C4-2B (cell line): ENCODE measurements around the gene NXPE4.

ENCODE experiments used
- ZFX ChIP-seq: fragments of 450-650 bp; IDR thresholded peaks from 2 replicates; pipeline ENCODE4 v1.6.1; 2017
- TF ChIP-seq, protein P1 (sequence below): fragments of 450-650 bp; conservative IDR thresholded peaks from 2 replicates; pipeline ENCODE4 v1.5.1; 2017; ENCODE audit warnings: mild to moderate bottlenecking

- TF ChIP-seq, protein P1, sequence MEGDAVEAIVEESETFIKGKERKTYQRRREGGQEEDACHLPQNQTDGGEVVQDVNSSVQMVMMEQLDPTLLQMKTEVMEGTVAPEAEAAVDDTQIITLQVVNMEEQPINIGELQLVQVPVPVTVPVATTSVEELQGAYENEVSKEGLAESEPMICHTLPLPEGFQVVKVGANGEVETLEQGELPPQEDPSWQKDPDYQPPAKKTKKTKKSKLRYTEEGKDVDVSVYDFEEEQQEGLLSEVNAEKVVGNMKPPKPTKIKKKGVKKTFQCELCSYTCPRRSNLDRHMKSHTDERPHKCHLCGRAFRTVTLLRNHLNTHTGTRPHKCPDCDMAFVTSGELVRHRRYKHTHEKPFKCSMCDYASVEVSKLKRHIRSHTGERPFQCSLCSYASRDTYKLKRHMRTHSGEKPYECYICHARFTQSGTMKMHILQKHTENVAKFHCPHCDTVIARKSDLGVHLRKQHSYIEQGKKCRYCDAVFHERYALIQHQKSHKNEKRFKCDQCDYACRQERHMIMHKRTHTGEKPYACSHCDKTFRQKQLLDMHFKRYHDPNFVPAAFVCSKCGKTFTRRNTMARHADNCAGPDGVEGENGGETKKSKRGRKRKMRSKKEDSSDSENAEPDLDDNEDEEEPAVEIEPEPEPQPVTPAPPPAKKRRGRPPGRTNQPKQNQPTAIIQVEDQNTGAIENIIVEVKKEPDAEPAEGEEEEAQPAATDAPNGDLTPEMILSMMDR, result no peak
- TF ChIP-seq ZFX, result no peak
Observed at GRCh38 chr11:114553642-114554041, 41.9 kb downstream of the NXPE4 start.
